Activated CD4-positive, alpha-beta T cell treated with anti-CD3 and anti-CD28 coated beads, Interleukin-10, Interleukin-2, amounts not matched to agents 100 ng/mL and 50 ng/mL, durations not matched to agents 16 hours and 8 hours (primary cell): ENCODE results near the gene NR2C2AP.
"Not testable (repeated sequence)": the region's sequence is repeated elsewhere in the genome, so short reads cannot be mapped to it uniquely, and the experiment has no call there.

Experiments
- DNase-seq: peaks from one replicate; pipeline ENCODE4 v3.0.0-alpha.2; 2020

Gene NR2C2AP, protein sequence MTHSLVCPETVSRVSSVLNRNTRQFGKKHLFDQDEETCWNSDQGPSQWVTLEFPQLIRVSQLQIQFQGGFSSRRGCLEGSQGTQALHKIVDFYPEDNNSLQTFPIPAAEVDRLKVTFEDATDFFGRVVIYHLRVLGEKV

DNA sequence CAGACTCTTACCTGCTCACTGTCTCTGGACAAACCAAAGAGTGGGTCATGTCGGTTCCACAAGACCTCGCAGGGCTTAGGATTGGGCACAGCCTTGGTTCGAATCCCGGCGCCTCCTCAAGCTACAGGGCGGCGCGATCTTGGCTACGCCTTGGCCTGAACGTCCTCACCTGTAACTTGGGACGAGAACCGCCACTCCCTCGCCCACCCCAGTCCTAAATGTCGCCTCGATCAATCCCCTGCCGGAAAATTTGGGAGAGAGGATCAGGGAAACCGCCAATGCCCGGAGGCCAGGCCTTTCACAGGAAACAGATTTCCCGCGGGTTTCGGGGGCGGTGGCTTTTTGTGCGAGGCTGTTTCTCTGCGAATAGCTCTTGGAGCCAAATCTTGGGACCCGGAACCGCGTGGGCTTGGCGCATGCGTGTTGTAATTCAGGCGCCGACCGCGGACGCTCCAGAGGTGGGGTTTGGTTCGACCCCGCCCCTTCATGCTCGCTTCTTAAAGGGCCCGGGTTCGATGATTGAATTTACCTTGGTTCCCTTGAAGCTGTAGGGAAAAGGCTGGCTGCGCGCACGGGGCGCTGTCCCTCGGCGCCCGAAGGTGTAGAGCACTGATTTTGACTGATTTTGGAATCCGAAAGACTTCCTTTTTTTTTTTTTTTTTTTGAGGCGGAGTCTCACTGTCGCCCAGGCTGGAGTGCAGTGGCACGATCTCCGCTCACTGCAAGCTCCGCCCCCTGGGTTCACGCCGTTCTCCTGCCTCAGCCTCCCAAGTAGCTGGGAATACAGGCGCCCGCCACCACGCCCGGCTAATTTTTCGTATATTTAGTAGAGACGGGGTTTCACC lies at the start of gene NR2C2AP:
NR2C2AP (minus strand) TSS at position 403 of the 845 bp plus-strand sequence; CDS start at position 49, 354 bp downstream.
- DNase-seq = peak; percentile 95

DNA sequence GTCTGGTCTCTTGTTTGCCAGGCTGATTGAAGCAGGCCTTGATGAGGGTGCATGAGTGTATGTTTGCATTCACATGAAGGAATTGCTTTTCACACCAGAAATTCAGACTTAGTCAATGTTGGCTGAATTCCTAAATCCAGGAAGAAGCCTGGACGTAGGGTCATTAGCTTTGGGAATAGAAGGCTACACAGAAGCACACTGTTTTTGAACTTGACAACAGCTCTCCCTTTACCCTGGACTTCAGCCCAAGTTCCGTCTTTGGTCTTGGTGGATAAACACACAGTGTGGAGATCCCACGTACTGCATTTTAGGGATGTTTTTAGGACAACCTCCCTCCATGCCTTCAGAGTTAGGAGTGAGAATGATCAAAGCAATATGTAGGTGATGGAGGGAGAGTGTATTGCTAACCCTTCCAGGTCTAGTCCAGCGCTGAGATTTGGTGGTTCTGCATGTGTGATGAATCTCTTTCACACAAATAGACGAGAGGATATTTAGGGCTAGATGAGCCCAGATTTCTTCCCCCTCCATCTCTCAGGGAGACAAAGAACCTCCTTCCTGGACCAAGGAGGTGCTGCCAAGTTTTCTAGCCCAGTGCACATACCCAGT lies 47.1 kb upstream of the NR2C2AP start:
- DNase-seq = no peak

DNA sequence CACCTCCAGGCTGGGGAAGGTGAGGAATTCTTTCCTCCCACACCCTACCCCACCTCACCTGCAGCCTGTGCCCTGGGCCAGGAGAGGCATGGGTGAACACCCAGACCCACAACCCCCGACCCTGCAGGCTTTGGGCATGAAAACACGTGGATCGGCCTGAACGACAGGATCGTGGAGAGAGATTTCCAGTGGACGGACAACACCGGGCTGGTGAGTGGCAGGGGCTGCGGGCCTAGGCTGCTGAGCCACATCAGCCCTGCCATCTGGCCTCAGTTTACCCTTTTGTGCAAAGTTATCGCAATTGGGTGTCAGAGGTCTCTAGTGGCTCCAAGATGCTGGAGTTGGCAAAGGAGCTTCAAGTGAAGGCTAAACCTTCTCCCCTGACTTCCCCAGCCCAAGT lies 37.3 kb upstream of the NR2C2AP start:
- no peak for DNase-seq

DNA sequence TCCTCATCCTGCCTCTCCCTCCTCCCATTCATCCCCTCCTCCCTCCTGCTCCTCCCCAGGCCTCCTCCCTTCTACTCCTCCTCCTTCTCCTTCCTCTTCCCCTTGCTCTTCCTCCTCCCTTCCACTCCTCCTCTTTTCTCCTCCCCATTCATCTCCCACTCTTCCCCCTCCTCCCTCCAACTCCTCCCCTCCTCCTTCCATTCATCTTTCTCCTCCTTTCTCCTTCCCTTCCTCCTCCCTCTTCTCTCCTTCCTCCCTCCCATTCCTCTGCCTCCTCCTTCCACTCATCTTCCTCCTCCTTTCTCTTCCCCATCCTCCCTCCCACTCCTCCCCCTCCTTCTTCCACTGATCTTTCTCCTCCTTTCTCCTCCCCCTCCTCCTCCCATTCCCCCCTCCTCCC lies 36.5 kb upstream of the NR2C2AP start:
- DNase-seq = no peak

DNA sequence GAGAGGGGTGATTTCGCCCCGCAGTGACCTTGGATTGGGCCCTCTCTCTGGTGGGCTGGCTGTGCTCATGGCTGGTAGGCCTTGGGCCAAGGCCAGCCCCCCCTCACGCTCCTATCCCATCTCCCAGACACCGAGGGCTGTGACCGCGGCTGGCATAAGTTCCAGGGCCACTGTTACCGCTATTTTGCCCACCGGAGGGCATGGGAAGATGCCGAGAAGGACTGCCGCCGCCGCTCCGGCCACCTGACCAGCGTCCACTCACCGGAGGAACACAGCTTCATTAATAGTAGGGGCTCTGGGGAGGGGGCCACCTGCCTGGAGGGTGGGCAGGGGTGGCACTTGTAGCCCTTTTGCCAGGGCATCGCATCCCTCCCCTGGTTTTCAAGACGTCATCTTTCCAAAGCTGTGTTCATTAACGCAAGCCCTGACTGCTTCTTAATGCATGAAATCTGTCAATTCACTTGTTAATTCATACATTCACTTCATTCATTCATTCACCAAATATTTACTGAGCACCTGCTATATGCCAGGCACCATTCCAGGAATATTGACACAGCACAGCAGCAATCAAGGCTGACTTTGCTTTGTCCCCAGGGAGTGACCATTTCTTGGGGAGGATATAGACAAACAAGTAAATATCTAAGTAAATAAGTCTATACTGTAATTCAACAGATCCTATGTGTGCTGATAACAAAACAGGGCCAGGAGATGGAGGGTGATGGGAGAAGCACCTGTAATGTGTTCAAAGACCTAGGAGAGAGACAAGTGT lies 35.1 kb upstream of the NR2C2AP start:
- no peak for DNase-seq

DNA sequence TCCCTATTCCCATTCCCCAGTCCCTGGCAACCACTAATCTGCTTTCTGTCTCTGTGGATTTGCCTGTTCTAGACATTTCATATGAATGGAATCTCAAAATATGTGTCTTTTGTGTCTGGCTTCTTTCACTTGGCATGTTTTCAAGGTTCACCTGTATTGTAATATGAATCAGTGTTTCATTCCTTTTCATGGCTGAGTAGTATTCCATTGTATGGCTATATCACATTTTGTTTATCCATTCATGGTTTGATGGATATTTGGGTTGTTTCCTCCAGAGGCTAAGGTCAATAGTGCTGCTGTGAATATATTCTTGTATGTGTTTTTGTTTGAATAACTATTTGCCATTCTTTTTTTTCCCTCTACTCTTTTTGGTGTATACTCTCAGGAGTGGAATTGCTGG lies 33.0 kb upstream of the NR2C2AP start:
- DNase-seq = no peak

DNA sequence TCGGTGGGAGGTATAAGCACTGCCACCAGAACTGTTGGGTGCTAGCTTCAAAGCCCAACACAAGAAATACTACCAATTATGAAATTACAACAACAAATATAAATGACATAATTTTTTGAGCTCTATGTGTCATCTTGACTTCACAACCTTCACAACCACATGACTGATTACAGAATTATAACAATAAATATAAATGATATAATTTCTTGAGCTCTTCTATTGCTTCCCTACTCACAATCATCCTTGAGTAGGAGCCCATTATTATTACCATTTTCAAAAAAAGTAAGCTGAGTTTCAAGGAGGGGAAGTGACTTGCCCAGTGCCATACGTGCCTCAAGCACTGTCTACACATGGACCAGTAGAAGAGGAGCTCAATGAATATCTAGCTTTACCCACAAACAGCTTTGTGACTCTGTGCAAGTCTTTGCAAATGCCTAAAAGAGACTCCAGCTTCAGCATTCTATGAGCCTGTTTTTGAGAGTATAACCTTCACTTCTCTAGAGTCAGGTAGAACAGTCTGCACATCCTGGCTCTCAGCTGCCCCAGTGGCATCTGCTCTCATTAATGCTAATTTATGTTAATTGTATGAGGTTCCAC lies 31.1 kb upstream of the NR2C2AP start:
- DNase-seq = no peak

DNA sequence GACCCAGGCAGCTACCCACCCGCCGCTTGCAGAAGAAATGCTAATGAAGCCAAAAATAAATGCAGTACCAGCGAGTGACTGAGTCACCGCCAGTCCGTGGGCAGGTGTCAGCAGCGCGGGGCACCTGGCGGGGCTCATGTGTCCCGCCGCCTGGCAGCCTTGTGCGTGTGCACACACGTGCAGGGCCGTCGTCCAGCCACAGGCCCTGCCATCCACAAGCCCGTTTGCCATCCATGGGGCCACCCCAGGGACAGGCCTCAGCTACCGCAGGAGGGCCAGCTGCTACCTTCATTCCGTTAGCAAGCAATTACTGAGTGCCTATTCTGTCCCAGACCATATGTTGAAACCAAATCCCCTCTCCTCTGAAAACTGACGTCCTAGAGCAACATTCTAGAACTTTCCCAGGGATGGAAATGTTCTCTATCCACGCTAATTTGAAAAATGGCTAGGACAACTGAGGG lies 29.1 kb upstream of the NR2C2AP start:
- DNase-seq = no peak

DNA sequence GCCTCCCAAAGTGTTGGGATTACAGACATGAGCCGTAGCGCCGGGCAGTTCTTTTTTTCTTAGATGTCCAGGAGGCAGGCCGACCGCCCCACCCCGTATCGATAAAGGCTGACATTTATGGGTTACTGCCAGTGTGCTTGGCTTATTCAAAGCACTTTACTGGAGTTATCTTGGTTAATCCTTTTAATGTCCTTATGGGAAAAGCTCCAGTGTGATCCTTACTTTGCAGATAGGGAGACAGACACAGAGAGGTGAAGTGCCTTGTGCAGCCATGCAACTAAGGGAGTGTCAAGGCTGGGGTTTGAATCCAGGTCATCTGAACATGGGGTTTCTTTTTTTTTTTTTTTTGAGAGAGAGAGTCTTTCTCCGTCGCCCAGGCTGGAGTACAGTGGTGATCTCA lies 27.8 kb upstream of the NR2C2AP start:
- DNase-seq = no peak

DNA sequence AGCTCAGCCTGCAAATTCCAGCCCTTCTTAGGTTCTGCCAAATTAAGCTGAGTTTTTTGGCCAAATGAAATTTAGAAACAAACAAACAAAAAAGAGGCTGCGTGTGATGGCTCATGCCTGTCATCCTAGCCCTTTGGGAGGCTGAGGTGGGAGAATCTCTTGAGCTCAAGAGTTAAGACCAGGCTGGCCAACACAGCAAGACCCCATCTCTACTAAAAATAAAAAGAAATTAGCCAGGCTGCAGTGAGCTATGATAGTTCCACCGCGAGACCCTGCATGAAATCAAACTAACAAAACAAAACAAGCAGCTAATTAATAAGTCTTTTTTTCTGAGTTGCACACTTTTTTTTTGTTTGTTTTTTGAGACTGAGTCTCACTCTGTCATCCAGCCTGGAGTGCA lies 26.5 kb upstream of the NR2C2AP start:
- no peak for DNase-seq

DNA sequence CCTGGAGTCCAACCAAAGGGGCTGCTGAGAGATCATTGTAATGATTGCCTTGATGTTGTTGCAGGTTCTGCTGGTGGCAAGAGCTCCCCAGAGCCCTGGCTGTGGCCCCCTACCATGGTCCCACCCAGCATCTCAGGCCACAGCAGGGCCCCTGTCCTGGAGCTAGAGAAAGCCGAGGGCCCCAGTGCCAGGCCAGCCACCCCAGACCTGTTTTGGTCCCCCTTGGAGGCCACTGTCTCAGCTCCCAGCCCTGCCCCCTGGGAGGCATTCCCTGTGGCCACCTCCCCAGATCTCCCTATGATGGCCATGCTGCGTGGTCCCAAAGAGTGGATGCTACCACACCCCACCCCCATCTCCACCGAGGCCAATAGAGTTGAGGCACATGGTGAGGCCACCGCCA lies 24.0 kb upstream of the NR2C2AP start:
- no peak for DNase-seq

DNA sequence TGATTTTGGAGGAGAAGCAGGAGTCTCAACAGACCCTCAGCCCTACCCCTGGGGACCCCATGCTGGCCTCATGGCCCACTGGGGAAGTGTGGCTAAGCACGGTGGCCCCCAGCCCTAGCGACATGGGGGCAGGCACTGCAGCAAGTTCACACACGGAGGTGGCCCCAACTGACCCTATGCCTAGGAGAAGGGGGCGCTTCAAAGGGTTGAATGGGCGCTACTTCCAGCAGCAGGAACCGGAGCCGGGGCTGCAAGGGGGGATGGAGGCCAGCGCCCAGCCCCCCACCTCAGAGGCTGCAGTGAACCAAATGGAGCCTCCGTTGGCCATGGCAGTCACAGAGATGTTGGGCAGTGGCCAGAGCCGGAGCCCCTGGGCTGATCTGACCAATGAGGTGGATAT lies 23.4 kb upstream of the NR2C2AP start:
- DNase-seq = no peak

DNA sequence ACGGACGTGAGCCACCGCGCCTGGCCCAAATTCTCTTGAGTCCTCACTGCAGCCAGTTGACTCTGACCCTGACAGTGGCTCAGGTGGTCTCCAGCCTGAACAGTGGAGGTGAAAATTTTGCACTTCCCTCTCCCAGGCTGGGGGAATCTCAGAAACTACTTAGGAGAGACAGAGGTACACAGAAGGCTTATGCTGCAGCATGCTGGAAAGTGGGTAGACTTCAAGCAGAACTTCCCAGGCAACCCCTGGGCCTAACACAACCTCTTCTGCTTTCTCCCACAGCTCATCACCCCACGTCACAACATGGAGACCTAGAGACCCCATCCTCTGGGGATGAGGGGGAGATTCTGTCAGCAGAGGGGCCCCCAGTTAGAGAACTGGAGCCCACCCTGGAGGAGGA lies 23.0 kb upstream of the NR2C2AP start:
- no peak for DNase-seq

DNA sequence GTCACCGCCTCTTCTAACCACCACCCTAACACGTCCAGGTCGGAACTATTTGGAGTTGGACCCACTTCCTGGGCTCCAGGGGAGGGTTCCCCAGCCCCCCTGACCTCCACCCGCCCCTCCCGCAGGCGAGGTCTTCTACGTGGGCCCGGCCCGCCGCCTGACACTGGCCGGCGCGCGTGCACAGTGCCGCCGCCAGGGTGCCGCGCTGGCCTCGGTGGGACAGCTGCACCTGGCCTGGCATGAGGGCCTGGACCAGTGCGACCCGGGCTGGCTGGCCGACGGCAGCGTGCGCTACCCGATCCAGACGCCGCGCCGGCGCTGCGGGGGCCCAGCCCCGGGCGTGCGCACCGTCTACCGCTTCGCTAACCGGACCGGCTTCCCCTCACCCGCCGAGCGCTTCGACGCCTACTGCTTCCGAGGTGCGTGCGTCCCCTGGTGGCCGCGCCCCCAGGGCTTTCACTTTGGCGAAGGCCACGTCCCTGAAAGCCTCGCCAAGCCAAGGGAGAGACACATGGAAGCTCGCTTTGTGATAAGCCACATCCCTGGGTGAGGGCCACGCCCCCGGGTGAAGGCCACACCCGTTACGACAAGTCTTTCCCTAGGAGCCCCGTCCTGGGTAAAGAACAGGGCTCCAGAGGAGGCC lies 21.8 kb upstream of the NR2C2AP start:
- peak; percentile 77 for DNase-seq

DNA sequence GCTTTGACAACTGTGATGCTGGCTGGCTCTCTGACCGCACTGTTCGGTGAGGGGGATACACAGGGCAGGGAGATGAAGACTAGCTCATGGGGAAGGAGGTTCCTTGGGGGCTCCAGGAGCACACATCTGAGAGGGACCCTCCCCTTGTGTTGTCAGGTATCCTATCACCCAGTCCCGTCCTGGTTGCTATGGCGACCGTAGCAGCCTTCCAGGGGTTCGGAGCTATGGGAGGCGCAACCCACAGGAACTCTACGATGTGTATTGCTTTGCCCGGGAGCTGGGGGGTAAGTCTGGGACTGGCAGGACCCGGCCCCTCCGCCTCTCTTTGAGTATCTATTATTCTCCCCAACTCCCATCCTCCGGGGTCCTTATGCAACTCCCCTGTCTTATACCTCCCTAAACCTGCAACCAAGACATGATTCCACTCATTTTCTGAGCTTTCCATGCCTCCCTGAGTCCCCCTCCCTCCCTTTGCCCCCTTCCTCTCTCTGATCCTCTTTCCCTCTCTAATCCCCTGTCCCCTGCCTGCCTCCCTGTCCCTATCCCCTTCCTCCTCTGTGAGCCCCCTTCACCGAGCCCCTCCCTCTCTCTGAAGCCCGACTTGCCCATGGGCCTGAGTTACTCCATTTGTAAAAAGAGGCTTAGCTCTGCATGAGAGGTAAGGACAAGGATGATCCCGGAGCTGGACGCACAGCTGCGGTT lies 21.1 kb upstream of the NR2C2AP start:
- DNase-seq = no peak

DNA sequence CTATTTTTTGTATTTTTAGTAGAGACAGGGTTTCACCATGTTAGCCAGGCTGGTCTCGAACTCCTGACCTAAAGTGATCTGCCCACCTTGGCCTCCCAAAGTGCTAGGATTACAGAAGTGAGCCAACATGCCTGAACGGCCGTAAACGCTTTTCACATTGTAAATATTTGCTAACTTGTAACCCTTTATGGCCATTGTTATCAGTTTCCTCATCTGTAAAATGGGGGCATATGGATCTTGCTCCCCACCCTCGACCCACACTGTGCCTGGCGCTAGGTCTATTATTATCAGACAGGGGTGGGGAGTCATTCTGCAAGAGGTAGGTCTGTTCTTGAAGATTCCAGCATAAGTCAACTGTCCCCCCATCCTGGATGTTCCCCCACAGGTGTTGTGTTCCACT lies 20.4 kb upstream of the NR2C2AP start:
- no peak for DNase-seq

DNA sequence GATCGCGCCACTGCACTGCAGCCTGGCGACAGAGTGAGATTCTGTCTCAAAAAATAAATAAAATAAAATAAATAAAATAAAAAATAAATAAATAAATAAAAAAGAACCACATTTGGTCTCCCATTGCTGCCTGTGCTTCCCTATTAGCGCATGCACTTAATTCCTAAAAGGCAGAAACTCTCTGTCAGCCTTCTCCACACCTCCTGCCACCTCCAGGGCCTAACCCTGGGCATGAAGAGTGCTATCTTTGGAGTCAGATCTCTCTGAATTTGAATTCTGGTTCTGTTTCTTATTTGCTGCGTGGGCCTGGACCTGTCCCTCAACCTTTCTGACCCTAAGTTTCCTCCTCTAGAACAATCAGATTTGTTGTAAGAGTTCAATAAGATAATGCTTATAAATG lies 19.8 kb upstream of the NR2C2AP start:
- no peak for DNase-seq

DNA sequence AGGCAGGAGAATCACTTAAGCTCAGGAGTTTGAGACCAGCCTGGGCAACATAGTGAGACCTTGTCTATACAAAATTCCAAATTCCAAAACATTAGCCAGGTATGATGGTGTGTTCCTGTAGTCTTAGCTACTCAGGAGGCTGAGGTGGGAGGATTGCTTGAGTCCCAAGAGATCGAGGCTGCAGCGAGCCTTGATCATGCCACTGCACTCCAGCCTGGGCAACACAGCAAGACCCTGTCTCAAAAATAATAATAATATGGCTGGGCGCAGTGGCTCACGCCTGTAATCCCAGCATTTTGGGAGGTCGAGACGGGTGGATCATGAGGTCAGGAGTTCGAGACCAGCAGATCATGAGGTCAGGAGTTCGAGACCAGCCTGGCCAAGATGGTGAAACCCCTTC lies 17.8 kb upstream of the NR2C2AP start:
- DNase-seq = not testable (repeated sequence)

DNA sequence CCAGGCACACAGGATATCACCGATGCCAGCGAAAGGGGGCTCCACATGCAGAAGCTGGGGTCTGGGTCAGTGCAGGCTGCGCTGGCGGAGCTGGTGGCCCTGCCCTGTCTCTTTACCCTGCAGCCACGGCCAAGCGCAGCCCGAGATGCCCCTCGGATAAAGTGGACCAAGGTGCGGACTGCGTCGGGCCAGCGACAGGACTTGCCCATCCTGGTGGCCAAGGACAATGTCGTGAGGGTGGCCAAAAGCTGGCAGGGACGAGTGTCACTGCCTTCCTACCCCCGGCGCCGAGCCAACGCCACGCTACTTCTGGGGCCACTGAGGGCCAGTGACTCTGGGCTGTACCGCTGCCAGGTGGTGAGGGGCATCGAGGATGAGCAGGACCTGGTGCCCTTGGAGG lies 15.7 kb upstream of the NR2C2AP start:
- DNase-seq = no peak

DNA sequence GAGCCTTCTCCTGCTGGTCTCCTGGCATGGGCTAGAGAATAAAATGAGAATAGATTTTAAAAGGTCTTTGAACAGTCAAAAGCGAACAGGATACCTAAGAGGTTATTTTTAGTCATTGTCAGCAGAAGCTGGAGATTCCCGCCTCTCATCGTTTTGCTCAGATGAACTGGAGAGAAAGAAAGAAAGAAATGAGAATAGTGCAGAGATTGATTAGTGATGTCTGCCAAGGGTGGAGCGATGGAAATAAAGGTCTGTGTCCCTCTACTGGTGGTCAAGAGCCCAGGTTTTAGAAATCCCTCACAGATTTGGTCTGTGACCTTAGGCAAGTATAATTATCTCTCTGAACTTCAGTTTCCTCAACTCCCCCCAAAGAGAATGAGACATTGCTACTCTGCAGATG lies 13.9 kb upstream of the NR2C2AP start:
- DNase-seq = peak; percentile 24

DNA sequence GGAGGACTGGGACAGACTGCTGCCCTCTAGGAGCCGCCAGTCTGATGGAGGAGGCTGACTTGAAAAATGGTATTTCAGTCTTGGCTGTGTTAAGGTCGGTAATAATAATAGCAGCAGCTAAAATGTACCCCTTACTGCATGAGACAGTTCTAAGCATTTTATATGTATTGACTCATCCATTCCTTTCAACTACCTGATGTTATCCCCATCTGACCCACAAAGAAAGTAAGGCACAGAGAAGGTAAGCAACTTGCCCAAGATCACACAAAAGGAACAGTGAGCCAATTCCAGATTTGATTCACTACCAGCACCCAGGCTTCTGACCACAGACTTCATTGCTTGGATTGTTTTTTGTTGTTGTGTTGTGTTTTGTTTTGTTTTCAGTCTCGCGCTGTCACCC lies 12.6 kb upstream of the NR2C2AP start:
- DNase-seq = no peak

DNA sequence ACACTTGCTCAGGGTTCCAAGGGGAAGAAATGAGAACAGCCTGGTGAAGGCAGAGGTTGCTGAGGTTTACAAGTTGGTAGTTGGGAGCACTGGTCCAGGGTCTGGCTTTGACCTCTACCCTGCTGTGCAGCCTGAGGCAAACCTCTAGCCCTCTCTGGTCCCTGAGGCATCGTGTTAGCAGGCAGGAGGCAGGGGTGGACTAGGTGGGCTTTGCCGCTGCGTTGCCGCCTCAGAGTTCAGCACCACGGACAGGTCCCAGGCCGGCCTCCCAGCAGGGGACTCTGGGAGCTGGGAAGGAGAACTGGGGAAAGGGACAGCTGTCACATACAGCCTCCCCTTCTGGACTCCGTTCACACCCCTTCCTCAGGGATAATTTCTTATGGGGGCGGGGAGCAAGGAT lies 11.7 kb upstream of the NR2C2AP start:
- peak; percentile 19 for DNase-seq
